DMS 273 (cell line): Measurements from ENCODE around the gene HCFC1R1.
"Not testable (repeated sequence)": the region's sequence is repeated elsewhere in the genome, so short reads cannot be mapped to it uniquely, and the experiment has no call there.

Experiments used
- DNase-seq: peaks from one replicate; lab custom pipeline; 2025; ENCODE audit not compliant: unreplicated experiment; lab: John Stamatoyannopoulos, UW

Gene HCFC1R1

DNA sequence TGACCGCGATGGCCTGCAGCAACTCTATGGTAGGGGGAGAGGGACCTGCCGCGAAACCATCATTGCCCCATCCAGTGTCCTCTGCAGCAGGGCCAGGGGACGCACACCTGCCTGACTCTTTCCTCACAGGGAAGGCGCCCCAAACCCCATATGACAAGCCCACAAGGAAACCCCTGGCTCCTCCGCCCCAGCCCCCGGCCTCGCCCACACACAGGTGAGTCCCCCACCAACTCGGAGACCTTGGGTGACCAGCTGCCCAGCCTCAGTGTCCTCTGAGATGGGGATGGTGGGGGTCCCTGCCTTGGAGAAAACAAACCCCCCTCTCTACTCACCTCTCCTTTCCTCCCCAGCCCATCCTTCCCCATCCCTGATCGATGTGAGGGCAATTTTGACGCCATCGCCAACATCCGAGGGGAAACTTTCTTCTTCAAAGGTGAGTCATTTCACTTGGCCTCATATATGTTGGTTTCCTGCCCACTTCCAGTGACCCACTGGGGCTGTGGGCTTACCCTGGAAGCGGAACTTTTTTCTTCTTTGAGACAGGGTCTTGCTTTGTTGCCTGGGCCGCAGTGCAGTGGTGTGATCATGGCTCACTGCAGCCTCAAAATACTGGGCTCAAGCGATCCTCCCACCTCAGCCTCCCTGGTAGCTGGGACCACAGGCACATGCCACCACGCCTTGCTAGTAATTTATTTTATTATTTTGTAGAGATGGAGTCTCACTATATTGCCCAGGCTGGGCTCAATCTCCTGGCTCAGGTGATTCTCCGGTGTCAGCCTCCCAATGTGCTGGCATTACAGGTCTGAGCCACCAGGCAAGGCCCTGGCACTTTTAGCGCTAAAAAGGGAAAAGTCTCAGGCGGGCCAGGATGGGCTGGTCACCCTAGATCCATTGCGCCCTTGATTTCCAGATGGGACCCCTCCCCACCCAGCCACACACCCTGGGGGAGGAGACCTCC is 33.7 kb upstream of the HCFC1R1 start:
- DNase-seq: no peak

DNA sequence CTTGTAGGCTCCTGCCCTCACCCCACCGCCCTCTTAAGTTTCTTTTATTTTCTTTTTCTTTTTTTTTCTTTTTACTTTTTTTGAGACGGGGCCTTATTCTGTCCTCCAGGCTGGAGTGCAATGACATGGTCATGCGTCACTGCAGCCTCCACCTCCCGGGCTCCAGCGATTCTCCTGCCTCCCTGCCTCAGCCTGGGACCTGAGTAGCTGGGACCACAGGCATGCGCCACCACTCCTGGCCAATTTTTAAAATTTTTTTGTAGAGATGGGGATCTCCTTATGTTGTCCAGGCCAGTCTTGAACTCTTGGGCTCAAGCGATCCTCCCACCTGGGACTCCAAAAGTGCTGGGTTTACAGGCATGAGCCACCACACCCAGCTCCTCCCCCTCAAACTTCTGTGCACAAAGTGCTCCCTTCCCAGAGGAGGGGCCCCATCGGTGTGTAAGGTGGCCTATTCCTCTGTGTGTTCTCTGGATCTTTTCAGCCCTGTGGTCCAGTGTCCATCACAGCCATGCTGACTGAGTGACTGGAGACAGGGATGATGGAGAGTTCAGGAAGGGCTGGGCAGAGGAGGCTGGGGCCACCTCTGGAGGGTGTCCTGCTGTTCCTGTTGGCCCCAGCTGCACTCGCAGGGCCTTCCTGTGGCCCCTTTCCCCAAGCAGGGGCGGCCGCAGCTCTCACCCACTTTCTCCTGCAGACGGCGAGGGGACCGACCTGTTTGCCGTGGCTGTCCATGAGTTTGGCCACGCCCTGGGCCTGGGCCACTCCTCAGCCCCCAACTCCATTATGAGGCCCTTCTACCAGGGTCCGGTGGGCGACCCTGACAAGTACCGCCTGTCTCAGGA is 32.8 kb upstream of the HCFC1R1 start:
- no peak for DNase-seq

DNA sequence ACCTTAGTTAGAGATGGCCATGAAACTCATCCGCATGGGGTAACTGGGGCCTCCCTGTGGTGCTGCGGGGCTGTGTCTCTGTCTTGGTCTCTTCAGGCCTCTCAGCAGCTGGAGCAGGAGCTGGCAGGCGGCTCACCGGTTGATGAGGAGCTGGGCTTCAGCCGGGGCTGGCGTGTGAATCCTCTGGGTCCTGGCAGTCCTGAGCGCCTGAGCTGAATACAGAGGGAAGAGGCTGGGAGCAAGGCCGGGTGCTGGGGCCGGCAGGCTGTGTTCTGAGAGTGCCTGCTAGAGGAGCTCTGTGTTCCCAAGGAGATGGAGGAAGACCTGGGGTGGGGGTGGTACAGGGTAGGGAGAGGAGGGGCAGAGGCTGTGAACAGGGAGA is 32.0 kb upstream of the HCFC1R1 start:
- DNase-seq: peak; percentile 42

DNA sequence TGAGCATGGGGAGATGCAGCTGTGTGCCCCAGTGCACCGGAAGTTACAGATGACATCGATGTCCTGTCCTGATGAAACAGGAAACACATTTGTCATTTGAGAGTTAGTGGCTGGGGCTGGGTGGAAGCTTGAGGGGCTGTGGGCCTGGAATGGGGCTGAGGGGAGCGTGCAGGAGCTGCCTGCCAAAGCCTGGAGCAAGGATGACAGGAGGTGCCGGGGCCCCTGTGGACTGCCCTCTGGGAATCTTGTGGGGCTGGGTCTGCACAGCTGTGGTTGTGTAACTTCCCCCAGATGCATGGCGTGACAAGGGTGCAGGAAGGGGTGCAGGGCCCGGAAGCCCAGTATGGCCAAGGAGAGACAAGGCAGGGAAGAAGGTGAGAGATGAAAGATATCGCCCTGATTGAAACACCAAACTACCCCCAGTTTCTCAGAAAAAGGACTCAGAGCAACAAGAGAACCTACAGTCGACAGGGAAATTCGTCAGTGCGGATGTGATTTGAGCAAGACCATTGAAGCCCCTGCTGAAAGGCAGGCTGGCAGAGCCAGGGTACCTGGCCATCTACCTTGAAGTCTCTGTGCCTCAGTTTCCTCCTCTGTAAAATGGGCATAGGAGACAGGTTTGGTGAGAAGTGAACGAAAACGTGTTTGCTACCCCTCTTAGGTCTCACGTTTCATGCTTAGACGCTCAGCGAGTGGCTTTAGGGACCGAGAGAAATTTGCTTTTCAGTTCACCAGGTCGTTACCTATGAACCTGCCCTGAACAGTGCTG is 31.4 kb upstream of the HCFC1R1 start:
- DNase-seq: no peak

DNA sequence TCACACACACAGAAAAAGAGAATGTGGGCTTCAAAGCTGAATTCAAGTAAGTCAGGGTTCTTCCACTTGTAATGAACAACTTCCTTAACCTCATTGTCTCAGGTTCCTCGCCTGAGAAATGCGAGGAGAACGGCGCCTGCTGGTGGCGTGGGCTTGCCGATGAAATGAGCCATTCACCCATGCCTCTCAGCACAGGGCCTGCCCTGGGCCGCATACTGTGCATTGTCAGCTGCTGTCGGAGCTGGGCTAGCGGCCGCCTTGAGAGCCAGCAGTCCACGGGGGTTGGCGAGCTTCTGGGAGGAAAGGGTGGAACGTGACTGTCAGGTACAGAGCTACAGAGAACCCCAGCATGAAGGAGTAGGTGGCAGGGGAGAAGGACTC is 29.6 kb upstream of the HCFC1R1 start:
- DNase-seq: not testable (repeated sequence)

DNA sequence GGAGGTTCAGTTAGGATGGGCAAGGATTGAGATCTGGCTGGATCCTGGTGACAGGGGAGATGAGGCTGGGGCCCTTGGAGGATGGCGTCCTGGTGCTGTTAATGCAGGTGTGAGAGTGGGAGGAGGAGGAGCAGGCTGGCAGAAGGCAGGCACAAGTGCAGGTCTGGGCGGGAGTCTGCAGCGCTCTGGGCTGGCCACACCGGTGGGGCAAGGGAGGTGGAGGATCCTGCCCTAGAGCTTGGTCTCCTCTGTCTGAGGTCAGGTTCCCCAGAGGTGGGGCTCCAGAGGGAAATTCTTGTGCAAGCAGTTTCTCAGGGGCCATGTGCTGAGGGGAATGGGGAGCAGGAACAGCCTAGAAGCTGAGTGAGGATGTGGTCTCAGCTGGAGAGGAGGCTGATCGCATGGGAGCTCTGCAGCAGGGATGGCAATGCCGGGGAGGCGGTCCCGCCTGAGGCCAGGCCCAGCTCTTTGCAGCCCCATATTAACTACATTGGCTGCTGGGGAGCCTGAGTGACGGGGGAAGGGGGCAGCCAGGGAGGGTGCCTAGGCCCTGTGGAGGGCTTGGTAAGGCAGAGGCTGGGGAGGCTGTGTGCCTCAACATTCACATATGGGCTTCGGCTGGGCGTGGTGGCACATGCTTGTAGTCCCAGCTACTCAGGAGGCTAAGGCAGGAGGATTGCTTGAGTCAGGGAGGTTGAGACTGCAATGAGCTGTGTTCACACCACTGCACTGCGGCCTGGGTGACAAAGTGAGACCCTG is 29.0 kb upstream of the HCFC1R1 start:
- DNase-seq: not testable (repeated sequence)

DNA sequence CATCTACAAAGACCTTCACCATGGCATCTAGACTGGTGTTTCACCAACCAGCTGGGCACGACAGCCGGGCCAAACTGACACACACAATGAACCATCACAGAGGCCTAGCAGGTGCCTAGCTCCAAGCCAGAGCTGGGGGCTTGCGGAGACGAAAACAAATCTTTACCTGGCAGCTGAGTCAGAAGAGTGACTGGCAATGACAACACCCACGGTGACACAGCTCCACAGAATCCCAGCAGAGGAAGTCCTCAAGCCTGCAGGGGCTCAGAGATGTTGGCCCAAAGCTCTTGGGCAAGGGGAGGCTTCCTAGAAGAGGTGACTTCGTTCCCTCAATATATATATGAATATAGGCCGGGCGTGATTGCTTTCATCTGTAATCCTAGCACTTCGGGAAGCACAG is 27.8 kb upstream of the HCFC1R1 start:
- DNase-seq: no peak

DNA sequence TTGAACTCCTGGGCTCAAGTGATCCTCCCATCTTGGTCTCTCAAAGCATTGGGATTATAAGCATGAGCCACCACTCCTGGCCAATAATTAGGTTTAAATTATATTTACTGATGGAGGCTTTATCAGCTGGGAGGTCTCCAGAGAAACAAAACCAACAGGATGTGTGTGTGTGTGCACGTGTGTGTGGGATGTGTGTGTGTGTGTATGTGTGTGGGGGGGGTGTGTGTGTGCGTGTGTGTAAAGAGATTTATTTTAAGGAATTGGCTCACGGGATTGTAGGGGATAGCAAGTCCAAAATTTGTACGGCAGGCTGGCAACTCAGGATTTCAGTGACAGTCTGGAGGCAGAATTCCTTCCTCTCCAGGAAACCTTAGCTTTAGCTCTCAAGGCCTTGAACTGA is 27.3 kb upstream of the HCFC1R1 start:
- DNase-seq: no peak

DNA sequence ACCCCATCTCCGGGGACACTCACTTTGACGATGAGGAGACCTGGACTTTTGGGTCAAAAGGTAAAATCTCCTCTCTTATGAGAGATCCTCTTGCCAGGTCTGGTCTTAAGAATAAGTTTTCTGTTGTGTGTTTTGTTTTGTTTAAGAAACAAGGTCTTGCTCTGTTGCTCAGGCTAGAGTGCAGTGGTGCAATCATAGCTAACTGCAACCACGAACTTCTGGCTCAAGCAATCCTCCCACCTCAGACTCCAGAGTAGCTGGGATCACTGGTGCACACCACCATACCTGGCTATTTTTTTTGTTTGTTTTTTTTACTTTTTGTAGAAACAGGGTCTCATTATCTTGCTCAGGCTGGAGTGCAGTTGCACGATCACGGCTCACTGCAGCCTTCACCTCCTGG is 26.7 kb upstream of the HCFC1R1 start:
- DNase-seq: no peak

DNA sequence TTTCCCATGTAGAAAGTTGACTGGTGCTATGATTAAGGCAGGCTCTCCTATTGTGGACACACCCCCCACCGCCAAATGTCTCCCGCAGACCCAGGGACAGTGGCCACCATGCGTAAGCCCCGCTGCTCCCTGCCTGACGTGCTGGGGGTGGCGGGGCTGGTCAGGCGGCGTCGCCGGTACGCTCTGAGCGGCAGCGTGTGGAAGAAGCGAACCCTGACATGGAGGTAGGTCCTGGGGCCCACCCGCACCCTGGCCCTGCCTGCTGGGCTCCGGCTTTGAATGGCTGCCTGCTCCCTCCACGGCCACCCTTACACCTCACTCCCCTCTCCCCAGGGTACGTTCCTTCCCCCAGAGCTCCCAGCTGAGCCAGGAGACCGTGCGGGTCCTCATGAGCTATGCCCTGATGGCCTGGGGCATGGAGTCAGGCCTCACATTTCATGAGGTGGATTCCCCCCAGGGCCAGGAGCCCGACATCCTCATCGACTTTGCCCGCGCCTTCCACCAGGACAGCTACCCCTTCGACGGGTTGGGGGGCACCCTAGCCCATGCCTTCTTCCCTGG is 26.3 kb upstream of the HCFC1R1 start:
- DNase-seq: no peak

DNA sequence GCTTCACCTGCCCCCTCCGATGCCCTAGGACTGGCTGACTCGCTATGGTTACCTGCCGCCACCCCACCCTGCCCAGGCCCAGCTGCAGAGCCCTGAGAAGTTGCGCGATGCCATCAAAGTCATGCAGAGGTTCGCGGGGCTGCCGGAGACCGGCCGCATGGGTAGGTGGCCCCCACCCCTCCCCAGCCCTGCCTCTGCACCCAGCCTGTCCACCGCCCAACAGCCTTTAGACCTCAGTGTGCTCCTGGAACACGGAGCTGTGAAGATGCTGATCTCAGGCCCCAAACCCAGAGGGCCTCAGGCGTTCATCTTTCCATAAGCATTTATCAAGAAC is 23.6 kb upstream of the HCFC1R1 start:
- no peak for DNase-seq

DNA sequence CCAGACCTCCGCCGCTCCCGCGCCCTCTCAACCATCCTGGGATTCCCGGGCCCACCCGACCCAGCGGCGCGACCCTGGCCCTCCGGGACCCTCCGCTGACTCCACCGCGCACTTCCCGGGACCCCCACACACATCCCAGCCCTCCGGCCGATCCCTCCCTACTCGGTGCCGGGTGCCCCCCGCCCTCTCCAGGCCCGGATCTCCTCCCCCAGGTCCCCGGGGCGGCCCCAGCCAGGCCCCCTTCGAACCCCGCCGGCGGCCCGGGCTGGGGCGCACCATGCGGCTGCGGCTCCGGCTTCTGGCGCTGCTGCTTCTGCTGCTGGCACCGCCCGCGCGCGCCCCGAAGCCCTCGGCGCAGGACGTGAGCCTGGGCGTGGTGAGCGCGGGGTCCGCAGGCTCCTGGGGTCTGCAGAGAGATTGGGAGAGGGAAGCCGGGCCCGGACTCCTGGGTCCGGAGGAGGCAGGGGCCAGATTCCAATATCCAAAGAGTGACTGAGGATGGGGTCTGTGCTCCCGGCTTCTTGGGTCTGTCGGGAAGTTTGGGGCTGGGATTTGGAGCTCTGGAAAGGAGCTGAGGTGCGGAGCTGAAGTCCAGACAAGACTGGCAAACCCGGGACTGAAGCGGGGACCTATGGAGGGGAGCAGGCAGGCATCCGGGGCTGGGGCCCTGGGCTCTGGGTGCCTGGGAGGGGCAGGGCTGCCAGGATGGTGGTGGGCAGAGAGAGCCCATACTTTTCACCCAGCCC is 23.1 kb upstream of the HCFC1R1 start:
- peak; percentile 41 for DNase-seq

DNA sequence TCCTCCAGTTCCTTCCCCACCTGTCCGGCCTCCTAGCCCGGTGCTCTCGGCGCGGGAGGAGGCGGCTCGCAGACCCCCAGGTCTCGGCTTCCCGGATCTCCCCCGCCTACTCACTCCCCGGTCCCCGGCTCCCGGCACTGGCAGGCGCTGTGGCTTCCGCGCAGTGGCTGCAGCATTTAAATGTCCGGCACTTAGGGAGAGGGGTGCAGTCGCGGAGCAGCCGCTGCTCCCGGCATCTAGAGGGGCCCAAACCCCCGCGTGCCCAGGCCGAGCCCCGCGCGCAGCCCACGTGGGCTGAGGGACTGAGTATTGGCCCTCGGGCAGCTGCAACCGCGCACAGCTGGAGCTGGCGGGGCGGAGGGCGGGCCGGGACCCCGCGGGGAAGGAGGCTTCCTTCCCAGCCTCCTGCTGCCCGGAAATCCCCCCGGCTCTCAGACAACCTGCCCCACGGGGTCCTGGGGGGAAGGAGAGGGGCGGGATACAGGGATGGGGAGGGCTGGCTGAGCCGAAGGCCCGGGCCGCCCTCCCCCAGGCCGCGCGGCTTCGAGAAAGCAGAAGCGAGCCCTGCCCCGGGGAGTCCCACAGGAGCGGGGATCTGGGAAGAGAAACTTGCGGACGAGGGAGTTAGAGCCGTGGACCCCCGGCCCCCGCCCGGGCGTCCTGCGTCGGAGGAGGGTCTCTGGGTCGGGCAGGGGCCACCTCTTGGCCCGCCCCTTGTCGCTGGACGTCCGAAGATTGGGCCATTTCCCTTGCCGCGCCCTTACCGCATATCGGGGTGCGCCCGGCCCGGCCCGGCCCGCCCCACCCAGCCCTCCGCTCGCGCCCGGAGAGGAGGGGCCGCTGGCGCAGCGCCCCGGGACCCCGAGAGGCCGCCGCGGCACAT is 22.3 kb upstream of the HCFC1R1 start, which contains the start of gene MMP25:
Gene MMP25 (plus strand): TSS at position 804 of the 883 bp plus-strand sequence. CDS start 357 bp downstream, outside the sequence.
- DNase-seq: peak; percentile 66

DNA sequence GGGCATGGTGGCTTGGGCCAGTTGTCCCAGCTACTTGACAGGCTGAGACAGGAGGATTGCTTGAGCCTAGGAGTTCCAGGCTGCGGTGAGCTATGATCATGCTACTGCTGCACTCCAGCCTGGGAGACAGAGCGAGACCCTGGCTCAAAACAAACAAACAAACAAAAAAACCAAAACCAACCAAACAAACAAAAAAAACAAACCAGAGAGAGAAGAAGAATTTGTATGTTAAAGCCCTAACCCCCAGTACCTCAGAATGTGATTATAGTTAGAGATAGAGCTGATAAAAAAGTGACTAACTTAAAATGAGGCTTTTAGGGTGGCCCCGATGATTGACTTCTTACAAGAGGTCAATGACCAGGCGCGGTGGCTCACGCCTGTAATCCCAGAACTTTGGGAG is 21.0 kb upstream of the HCFC1R1 start:
- DNase-seq: no peak

DNA sequence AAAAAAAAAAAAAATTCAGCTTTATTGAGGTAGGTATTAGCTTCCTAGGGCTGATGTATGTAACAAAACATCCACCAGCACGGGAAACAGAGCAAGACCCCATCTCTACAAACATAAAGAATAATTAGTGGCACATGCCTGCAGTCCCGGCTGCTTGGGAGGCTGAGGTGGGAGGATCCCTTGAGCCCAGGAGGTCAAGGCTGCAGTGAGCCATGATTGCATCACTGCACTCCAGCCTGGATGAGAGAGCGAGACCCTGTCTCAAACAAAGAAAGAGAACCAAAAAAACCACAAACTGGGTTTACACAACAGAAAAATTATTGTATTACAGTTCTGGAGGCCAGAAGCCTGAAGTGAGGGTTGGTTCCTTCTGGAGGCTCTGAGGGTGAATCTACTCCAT is 18.6 kb upstream of the HCFC1R1 start:
- no peak for DNase-seq

DNA sequence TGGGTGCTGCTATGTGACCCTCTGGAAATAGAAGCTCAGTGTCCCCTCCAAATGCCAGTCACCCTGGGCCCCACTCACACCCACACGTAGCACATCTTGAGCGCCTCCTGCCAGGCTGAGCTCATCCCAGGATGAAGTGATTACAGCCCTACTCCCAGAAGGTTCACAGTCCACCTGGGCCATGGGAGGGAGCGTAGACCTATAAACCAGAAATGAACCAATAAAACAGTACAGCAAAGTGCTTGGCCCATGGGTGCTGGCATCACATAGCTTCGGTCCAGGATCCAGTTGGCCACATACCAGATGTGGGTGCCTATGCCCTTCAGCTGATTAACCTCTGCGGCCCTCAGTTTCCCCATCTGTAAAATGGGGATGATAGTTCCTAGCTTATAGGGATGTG is 15.2 kb upstream of the HCFC1R1 start:
- DNase-seq: no peak

DNA sequence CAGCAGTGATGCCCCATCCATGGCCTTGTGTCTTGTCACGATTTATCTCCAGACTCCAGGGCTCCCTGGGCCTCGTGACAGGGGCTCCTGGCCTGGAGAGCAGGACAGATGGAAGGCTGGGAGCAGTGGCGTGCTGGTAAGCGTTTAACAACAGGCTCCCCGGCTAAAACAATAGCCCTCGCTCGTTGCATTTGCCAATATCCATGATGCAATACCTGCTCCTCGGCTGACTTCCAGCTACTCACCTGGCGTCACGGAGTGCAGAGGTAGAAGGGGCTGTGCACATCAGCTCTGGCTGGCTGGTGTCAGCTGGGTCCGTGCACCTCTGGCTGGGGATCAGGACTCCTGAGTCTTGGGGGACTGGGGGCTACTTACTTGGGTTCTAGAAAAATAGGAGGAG is 14.5 kb upstream of the HCFC1R1 start:
- peak; percentile 69 for DNase-seq

DNA sequence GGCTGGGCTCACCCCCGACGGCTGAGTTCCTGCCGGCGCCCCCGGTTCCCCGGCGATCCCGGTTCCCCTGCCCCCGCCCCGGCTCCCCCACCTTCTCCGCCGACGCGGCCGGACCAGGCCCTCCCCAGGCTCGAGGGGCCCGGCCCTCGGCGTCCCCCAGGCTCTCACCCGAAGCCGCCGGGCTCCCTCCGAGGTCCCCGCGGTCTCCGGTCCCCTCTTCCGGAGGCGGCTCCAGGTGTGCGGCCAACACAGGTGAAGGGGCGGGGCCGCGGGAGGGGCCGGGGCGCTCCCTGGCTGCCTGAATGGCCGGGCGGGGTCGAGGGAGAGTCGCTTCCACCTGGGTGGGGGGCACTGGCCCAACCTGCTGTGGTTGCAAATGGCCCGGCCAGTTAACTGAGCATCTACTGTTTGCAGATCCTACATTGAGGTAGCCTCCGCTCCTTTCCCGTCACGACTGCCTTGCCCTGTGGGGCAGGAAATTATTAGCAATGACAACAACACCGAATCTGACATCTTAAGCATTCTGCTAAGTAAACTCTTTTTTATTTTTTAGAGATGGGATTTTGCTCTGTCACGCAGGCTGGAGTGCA is 13.1 kb upstream of the HCFC1R1 start, which contains the start of gene BICDL2:
Gene BICDL2 (minus strand): TSS at position 219 of the 590 bp plus-strand sequence. CDS start 1,448 bp downstream, outside the sequence.
- no peak for DNase-seq
